HG02571 (cell line): ENCODE data around the gene CEP85.

Experiments used
- ATAC-seq: cut with Tn5 transposase; IDR thresholded peaks from one replicate; pipeline ENCODE4 v1.9.1; 2021; ENCODE audit warnings: mild to moderate bottlenecking, moderate library complexity; ENCODE audit not compliant: unreplicated experiment

The CEP85 gene

GRCh38 chr1:26276432-26276838 lies 42.4 kb downstream of the CEP85 start:
- ATAC-seq, result no peak

GRCh38 chr1:26277261-26277661 lies 43.3 kb downstream of the CEP85 start:
- no peak for ATAC-seq

- no peak for ATAC-seq
Measured at GRCh38 chr1:26277719-26278118, 43.7 kb downstream of the CEP85 start.

GRCh38 chr1:26278303-26278702 lies 44.3 kb downstream of the CEP85 start:
- ATAC-seq, result no peak

GRCh38 chr1:26278724-26279455 lies 44.9 kb downstream of the CEP85 start:
- no peak for ATAC-seq

GRCh38 chr1:26279456-26280332 lies 45.7 kb downstream of the CEP85 start, which contains the start of gene SH3BGRL3:
SH3BGRL3 (plus strand) TSS chr1:26280086; CDS start chr1:26280156, 70 bp downstream.
- ATAC-seq, result peak; percentile 54

- ATAC-seq, result no peak
Measured at GRCh38 chr1:26280333-26281042, 46.5 kb downstream of the CEP85 start.

GRCh38 chr1:26281091-26281958 lies 47.3 kb downstream of the CEP85 start:
- ATAC-seq, result no peak

- no peak for ATAC-seq
Measured at GRCh38 chr1:26281971-26282370, 48.0 kb downstream of the CEP85 start.

GRCh38 chr1:26282401-26282918 lies 48.5 kb downstream of the CEP85 start:
- ATAC-seq, result no peak

- ATAC-seq, result no peak
Measured at GRCh38 chr1:26283279-26283853, 49.4 kb downstream of the CEP85 start.

GRCh38 chr1:26283871-26284596 lies 50.0 kb downstream of the CEP85 start:
- ATAC-seq, result no peak

GRCh38 chr1:26284597-26285347 lies 50.8 kb downstream of the CEP85 start:
- peak; percentile 31 for ATAC-seq

GRCh38 chr1:26285366-26286063 lies 51.5 kb downstream of the CEP85 start:
- no peak for ATAC-seq

GRCh38 chr1:26286064-26286416 lies 52.0 kb downstream of the CEP85 start:
- ATAC-seq, result no peak

GRCh38 chr1:26287033-26287711 lies 53.2 kb downstream of the CEP85 start:
- no peak for ATAC-seq

- no peak for ATAC-seq
Measured at GRCh38 chr1:26287811-26288210, 53.8 kb downstream of the CEP85 start.
